Skeletal muscle satellite cell (primary cell): ENCODE data around the gene MTSS2.
A peak's percentile ranks its signal among the peaks of the same experiment; 100 is the strongest.

Experiments
- H3K27me3 ChIP-seq: 2 replicates; pipeline ENCODE4 v1.7.0; 2013; ENCODE audit warnings: low read length; ENCODE audit not compliant: control insufficient read depth, insufficient read depth
- H3K36me3 ChIP-seq: 2 replicates; pipeline ENCODE4 v1.7.0; 2013; ENCODE audit warnings: mild to moderate bottlenecking, control low read depth, low read length; ENCODE audit not compliant: insufficient read depth
- H3K4me1 ChIP-seq: 2 replicates; pipeline ENCODE4 v1.7.0; 2013; ENCODE audit warnings: low read length; ENCODE audit not compliant: control insufficient read depth, insufficient read depth
- H3K4me2 ChIP-seq: 2 replicates; pipeline ENCODE4 v1.7.0; 2013; ENCODE audit warnings: mild to moderate bottlenecking, low read length
- H3K4me3 ChIP-seq: 2 replicates; pipeline ENCODE4 v1.7.0; 2013; ENCODE audit warnings: low read length
- H3K9ac ChIP-seq: 2 replicates; pipeline ENCODE4 v1.7.0; 2013; ENCODE audit warnings: mild to moderate bottlenecking, low read depth, low read length, moderate library complexity
- H3K9me3 ChIP-seq: replicated peaks from 2 replicates; pipeline ENCODE4 v1.7.0; 2013; ENCODE audit warnings: mild to moderate bottlenecking, control low read depth, low read length

The MTSS2 gene

GRCh38 chr16:70689035-70689969, 3.4 kb upstream of the MTSS2 start:
- Histone ChIP-seq H3K27me3 (no peaks in the 10 kb centered on the region), H3K4me1 (peaks cover 89% of the 10 kb centered on the region), H3K9ac (peak overlapping the region; percentile 56), H3K36me3 (no peaks in the 10 kb centered on the region), H3K4me2 (no peak overlapping the region), H3K9me3 (no peaks in the 10 kb centered on the region), H3K4me3 (no peak overlapping the region)

GRCh38 chr16:70688246-70688742, 2.4 kb upstream of the MTSS2 start:
- Histone ChIP-seq H3K27me3 (no peaks in the 10 kb centered on the region), H3K4me2 (peak overlapping the region; percentile 1), H3K9ac (peak overlapping the region; percentile 56), H3K4me1 (peaks cover 87% of the 10 kb centered on the region), H3K9me3 (no peaks in the 10 kb centered on the region), H3K36me3 (peaks cover 7% of the 10 kb centered on the region), H3K4me3 (no peak overlapping the region)

GRCh38 chr16:70687671-70688245, 1.9 kb upstream of the MTSS2 start:
- H3K4me2 ChIP-seq = peak overlapping the region; percentile 100
- peak overlapping the region; percentile 27 for H3K4me3 ChIP-seq
- H3K9ac ChIP-seq = peak overlapping the region; percentile 56
- H3K27me3 ChIP-seq = no peaks in the 10 kb centered on the region
- no peaks in the 10 kb centered on the region for H3K9me3 ChIP-seq
- peaks cover 12% of the 10 kb centered on the region for H3K36me3 ChIP-seq
- peaks cover 87% of the 10 kb centered on the region for H3K4me1 ChIP-seq

- Histone ChIP-seq H3K9me3 (no peaks in the 10 kb centered on the region), H3K4me3 (peak overlapping the region; percentile 90), H3K4me2 (peak overlapping the region; percentile 100), H3K9ac (peak overlapping the region; percentile 83), H3K4me1 (peaks cover 87% of the 10 kb centered on the region), H3K36me3 (peaks cover 13% of the 10 kb centered on the region), H3K27me3 (no peaks in the 10 kb centered on the region)
Observed at GRCh38 chr16:70687102-70687511, 1.3 kb upstream of the MTSS2 start.

GRCh38 chr16:70686376-70687101, 686 bp upstream of the MTSS2 start:
- Histone ChIP-seq H3K9me3 (no peaks in the 10 kb centered on the region), H3K27me3 (no peaks in the 10 kb centered on the region), H3K4me1 (peaks cover 87% of the 10 kb centered on the region), H3K4me3 (peak overlapping the region; percentile 90), H3K36me3 (peaks cover 13% of the 10 kb centered on the region), H3K4me2 (peak overlapping the region; percentile 100), H3K9ac (peak overlapping the region; percentile 83)

GRCh38 chr16:70685061-70685937, 554 bp downstream of the MTSS2 start:
- H3K4me3 ChIP-seq = peak overlapping the region; percentile 90
- H3K4me2 ChIP-seq = peak overlapping the region; percentile 100
- peak overlapping the region; percentile 90 for H3K9ac ChIP-seq
- no peaks in the 10 kb centered on the region for H3K27me3 ChIP-seq
- H3K4me1 ChIP-seq = peaks cover 83% of the 10 kb centered on the region
- peaks cover 19% of the 10 kb centered on the region for H3K36me3 ChIP-seq
- H3K9me3 ChIP-seq = no peaks in the 10 kb centered on the region

- peaks cover 25% of the 10 kb centered on the region for H3K36me3 ChIP-seq
- H3K9ac ChIP-seq = peak overlapping the region; percentile 90
- H3K4me1 ChIP-seq = peaks cover 76% of the 10 kb centered on the region
- H3K4me3 ChIP-seq = peak overlapping the region; percentile 90
- H3K4me2 ChIP-seq = peak overlapping the region; percentile 100
- no peaks in the 10 kb centered on the region for H3K27me3 ChIP-seq
- no peaks in the 10 kb centered on the region for H3K9me3 ChIP-seq
Observed at GRCh38 chr16:70684146-70685060, 1.4 kb downstream of the MTSS2 start.

- Histone ChIP-seq H3K27me3 (no peaks in the 10 kb centered on the region), H3K4me3 (peak overlapping the region; percentile 90), H3K4me1 (peaks cover 65% of the 10 kb centered on the region)
Observed at GRCh38 chr16:70683146-70683944, 2.5 kb downstream of the MTSS2 start.

GRCh38 chr16:70682239-70683145, 3.4 kb downstream of the MTSS2 start:
- H3K4me3 ChIP-seq = peak overlapping the region; percentile 90
- peak overlapping the region; percentile 70 for H3K9ac ChIP-seq
- peaks cover 44% of the 10 kb centered on the region for H3K36me3 ChIP-seq
- H3K4me1 ChIP-seq = peaks cover 57% of the 10 kb centered on the region
- H3K9me3 ChIP-seq = no peaks in the 10 kb centered on the region
- peak overlapping the region; percentile 100 for H3K4me2 ChIP-seq
- no peaks in the 10 kb centered on the region for H3K27me3 ChIP-seq

More at GRCh38 chr16:70683146-70683944, 2.5 kb downstream of the MTSS2 start:
- H3K9ac ChIP-seq = peak overlapping the region; percentile 90
- peak overlapping the region; percentile 100 for H3K4me2 ChIP-seq
- H3K9me3 ChIP-seq = no peaks in the 10 kb centered on the region
- H3K36me3 ChIP-seq = peaks cover 36% of the 10 kb centered on the region
